ENCODE results near the gene SH3TC1.

SH3TC1 gene

DNA sequence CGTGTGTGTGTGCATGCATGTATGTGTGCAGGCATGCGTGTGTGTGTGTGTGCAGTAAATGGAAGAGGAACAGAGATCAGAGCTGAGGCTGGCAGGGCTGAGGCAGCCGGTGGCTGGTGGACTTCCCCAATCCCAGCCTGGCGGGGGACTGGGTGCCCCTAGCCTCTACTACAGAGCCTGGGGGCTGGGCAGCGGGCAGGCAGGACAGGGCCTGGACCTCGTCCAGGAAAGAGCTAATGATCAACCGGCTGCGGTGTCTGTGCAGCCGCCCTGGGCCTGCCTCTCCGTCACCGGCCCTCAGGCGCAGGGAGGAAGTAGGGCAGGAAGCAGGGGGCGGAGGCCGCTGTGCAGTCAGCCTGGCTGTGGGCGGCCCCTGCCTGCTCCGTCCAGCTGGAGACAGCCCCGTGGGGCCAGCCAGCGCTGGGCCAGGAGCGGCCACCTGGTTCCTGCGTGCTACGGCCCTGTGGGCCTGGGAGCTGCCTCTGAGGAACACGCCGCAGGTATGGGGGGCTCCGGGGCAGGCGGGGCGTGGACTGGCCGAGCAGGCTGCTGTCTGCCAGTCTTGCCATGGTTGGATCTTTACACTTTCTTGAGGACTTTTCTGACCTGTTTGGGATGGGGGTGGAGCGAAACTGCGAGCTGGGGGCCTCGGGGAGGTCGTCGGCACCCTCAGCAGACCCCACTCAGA is at the start of gene SH3TC1:
Gene SH3TC1, plus strand, starts transcription at position 385 of the 688 bp plus-strand sequence. CDS start 5,905 bp downstream, outside the sequence.
- no peak within 1 kb of the TSS for H3K9ac ChIP-seq (ENCODE audit: low read depth, low read length)
- no peak within 1 kb of the TSS for H3K27ac ChIP-seq (ENCODE audit: low read length)

DNA sequence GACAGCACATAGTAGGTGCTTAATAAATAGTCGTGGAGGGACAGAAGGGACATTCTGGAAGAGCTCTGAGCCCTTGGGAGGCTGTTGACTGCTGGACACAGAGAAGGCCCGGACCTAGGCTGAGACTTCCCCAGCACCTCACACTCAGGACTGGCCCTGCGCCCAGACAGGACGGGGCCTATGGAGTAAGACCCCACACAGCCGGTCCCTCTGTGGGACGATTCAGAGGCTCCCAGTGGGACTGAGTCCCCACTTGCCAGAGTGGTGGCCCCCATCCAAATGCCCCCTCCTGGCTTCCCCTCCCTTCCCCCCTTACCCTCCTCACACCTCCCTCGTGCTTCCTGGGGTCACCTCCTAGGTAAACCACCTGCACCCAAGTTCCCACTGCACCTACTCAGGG is 49.4 kb upstream of the SH3TC1 start:
- Histone ChIP-seq H3K9me3 (ENCODE audit: insufficient read depth, low read depth, low read length) (no peaks in the 10 kb centered on the region), H3K27ac (ENCODE audit: low read length) (no peak overlapping the region), H3K27me3 (ENCODE audit: insufficient read depth, low read length) (no peaks in the 10 kb centered on the region), H3K9ac (ENCODE audit: low read depth, low read length) (no peak overlapping the region), H3K4me3 (ENCODE audit: low read length) (no peak overlapping the region), H3K4me1 (ENCODE audit: insufficient read depth, low read length) (peaks cover 9% of the 10 kb centered on the region; the same call in 1 of the 2 replicates), H3K36me3 (ENCODE audit: insufficient read depth, low read depth, low read length) (no peaks in the 10 kb centered on the region)

More for the DNA sequence above, at the start of gene SH3TC1:
- no peaks in the 10 kb centered on the region for H3K27me3 ChIP-seq (ENCODE audit: insufficient read depth, low read length)
- H3K9me3 ChIP-seq (ENCODE audit: insufficient read depth, low read depth, low read length) = no peaks in the 10 kb centered on the region
- no peaks in the 10 kb centered on the region for H3K36me3 ChIP-seq (ENCODE audit: insufficient read depth, low read depth, low read length)
- no peaks in the 10 kb centered on the region for H3K4me1 ChIP-seq (ENCODE audit: insufficient read depth, low read length)
- H3K4me3 ChIP-seq (ENCODE audit: low read length) = no peak within 1 kb of the TSS

DNA sequence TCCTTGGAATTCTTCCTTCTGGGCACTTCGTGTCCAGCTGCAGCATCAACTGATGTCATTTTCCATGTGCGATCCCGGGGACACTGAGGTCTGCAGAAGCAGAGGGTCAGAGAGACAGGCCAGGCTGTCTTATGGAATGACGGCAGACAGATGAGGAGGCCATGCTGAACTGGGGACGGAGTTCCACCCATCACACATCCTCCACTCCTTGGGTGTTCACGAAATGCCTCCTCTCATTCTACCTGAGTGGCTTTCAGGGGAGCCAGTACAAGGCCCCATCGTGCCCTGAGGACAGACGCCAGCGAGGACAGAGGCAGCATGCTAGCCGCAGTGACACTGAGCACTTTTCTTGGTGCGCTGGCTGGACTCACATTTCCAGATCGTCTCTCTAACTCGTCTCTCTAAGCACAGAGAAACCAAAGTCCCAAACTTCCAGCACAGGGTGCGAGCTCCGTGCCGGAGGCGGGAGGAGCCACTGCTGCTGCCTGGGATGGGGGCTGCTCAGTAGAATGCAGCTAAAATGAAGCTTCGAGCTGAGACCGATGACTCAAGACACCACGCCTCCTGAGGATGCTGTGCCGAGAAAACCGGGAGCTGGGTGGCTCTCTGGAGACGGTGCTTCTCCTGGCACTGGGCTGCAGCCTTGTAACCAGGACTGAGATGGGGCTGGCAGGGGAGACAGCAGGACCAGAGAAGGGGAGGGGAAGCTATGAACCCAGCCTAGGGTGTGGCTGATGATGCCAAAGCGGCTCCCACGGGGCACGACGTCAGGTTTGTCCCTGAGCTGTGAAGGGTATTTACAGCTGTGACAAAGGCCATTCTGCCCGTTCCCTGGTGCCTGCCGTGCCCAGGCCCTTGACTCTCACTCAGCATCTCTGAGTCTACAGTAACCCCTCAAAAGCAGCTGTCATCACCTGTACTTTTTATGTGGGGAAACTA is 48.7 kb upstream of the SH3TC1 start:
- Histone ChIP-seq H3K9ac (ENCODE audit: low read depth, low read length) (no peak overlapping the region), H3K27me3 (ENCODE audit: insufficient read depth, low read length) (peaks cover 3% of the 10 kb centered on the region; the same call in 1 of the 2 replicates)

DNA sequence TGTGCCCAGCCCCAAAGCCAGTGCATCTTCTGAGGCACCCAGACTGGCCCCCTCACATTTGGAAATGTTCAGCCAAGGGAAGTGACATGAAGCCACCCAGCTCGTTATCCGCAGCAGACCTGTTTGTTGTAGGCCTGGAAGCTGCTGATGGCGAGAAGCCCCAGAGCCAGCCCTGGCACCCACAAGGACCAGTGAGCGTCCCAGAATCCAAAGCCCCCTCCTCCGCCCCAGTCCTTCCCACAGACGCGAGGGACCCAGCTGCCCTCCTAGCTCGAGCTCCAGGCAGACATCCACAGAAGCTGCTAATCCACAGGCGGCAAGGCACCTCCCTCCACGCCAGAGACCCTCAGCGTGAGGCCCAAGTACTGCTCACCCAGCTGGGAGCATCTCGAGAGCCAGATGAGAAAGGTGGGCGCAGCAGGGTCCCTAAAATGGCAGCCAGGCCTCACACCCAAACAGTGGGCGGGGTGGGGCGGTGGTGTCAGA is 47.9 kb upstream of the SH3TC1 start:
- no peak overlapping the region for H3K4me3 ChIP-seq (ENCODE audit: low read length)
- no peaks in the 10 kb centered on the region for H3K9me3 ChIP-seq (ENCODE audit: insufficient read depth, low read depth, low read length)
- H3K36me3 ChIP-seq (ENCODE audit: insufficient read depth, low read depth, low read length) = no peaks in the 10 kb centered on the region
- H3K4me1 ChIP-seq (ENCODE audit: insufficient read depth, low read length) = peaks cover 7% of the 10 kb centered on the region; the same call in 1 of the 2 replicates
- peaks cover 5% of the 10 kb centered on the region; the same call in 1 of the 2 replicates for H3K27me3 ChIP-seq (ENCODE audit: insufficient read depth, low read length)
- H3K9ac ChIP-seq (ENCODE audit: low read depth, low read length) = no peak overlapping the region
- H3K27ac ChIP-seq (ENCODE audit: low read length) = no peak overlapping the region

More for the DNA sequence above, 48.7 kb upstream of the SH3TC1 start:
- Histone ChIP-seq H3K4me3 (ENCODE audit: low read length) (no peak overlapping the region), H3K4me1 (ENCODE audit: insufficient read depth, low read length) (peaks cover 7% of the 10 kb centered on the region; the same call in 1 of the 2 replicates), H3K9me3 (ENCODE audit: insufficient read depth, low read depth, low read length) (no peaks in the 10 kb centered on the region), H3K27ac (ENCODE audit: low read length) (no peak overlapping the region), H3K36me3 (ENCODE audit: insufficient read depth, low read depth, low read length) (no peaks in the 10 kb centered on the region)

DNA sequence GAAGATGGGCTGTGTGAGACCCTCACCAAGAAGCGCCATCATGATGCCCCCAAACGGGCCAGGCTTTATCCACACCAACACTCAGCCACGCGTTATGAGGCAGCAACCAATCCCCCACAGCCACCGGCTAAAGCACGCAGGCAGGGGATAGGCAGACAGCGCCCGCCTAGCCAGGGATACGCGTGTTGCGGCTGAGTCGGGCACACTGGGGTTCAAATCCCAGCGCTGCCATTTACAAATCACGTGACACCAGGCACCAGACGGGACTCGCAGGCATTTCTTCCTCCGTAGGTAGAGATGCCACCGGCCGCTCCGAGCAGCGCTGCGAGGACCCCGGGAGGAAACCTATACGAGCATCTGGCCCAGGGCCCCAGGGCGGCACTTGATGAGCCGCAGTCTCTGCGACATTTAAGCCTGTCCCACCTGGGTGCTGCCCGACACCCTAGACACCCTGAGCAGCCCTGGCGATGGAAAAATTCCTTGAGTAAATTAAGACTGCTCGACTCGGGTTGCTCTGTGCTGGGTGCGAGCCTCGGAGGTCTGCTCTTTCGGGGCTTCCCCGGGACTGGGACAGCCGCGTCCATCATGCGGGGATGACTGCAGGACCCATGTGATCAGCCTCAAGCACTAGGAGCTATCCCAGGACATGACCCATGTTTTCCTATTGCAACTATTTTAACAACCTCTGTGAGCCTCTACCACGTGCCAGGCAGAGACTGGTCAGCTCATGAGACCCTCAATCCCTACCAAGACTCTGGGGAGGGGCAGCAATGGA is 46.8 kb upstream of the SH3TC1 start:
- Histone ChIP-seq H3K4me1 (ENCODE audit: insufficient read depth, low read length) (peaks cover 4% of the 10 kb centered on the region; the same call in 1 of the 2 replicates), H3K27me3 (ENCODE audit: insufficient read depth, low read length) (peaks cover 16% of the 10 kb centered on the region), H3K9ac (ENCODE audit: low read depth, low read length) (no peak overlapping the region), H3K4me3 (ENCODE audit: low read length) (no peak overlapping the region), H3K27ac (ENCODE audit: low read length) (no peak overlapping the region), H3K9me3 (ENCODE audit: insufficient read depth, low read depth, low read length) (no peaks in the 10 kb centered on the region), H3K36me3 (ENCODE audit: insufficient read depth, low read depth, low read length) (no peaks in the 10 kb centered on the region)

DNA sequence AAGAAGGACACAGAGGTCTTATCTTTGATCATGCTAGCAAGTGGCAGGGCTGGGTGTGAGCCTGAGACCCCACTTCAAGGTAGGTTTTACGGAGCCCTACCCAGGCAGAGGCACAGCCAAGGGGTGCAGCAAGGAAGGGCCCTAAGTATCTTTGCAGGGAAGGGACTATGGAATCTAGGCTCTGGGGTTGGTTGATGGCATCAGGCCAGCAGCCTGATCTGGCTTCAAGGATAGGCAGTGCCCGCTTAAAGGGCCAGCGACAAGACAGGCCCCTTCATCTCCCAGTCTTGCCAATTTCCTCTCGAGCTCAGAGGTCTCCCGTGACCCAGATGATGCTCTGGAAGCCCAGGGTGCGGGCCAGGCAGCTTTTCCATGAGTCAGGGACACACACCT is 46.2 kb upstream of the SH3TC1 start:
- H3K27me3 ChIP-seq (ENCODE audit: insufficient read depth, low read length) = peaks cover 22% of the 10 kb centered on the region
- H3K9ac ChIP-seq (ENCODE audit: low read depth, low read length) = no peak overlapping the region
- no peaks in the 10 kb centered on the region for H3K4me1 ChIP-seq (ENCODE audit: insufficient read depth, low read length)
- no peak overlapping the region for H3K4me3 ChIP-seq (ENCODE audit: low read length)
- no peaks in the 10 kb centered on the region for H3K9me3 ChIP-seq (ENCODE audit: insufficient read depth, low read depth, low read length)
- no peak overlapping the region for H3K27ac ChIP-seq (ENCODE audit: low read length)
- H3K36me3 ChIP-seq (ENCODE audit: insufficient read depth, low read depth, low read length) = no peaks in the 10 kb centered on the region

DNA sequence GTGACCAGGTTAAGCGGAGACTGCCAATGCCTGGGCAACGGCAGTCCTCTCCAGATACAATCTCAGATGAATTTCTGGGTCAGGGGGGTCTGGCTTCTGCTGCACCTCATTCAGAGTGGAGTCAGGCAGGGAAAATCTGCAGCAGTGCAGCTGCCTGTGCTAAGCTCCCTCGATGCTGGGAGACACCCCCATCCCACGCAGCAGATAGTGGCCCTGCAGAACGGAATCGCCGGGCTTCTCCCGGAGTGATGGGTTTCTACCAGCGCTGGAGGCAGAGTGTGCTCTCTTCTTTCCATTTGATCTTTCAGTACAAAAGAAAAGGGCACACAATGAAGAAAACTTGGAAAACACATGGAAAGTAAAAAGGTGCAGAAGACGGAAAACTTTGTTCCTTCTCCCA is 45.6 kb upstream of the SH3TC1 start:
- Histone ChIP-seq H3K4me3 (ENCODE audit: low read length) (no peak overlapping the region), H3K9ac (ENCODE audit: low read depth, low read length) (no peak overlapping the region), H3K27ac (ENCODE audit: low read length) (no peak overlapping the region), H3K4me1 (ENCODE audit: insufficient read depth, low read length) (no peaks in the 10 kb centered on the region), H3K9me3 (ENCODE audit: insufficient read depth, low read depth, low read length) (no peaks in the 10 kb centered on the region), H3K36me3 (ENCODE audit: insufficient read depth, low read depth, low read length) (no peaks in the 10 kb centered on the region), H3K27me3 (ENCODE audit: insufficient read depth, low read length) (peaks cover 28% of the 10 kb centered on the region)

DNA sequence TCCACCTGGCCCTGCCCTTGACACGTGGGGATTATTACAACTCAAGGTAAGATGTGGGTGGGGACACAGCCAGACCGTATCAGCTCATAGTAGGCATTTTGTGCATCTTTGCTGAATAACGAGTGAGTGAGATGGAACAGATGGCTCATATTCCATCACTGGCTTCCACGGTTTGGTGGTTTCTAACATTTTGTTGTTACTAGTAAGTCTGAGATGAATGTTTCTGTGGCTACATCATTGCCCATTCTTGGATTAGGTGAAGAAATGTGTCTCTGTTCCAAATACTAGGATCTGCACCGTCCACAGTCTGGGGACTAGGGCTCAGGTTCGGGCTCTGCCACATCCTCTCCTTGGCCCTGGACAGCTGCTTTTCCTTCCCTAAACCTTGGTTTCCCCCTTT is 44.0 kb upstream of the SH3TC1 start:
- H3K4me3 ChIP-seq (ENCODE audit: low read length) = no peak overlapping the region
- H3K4me1 ChIP-seq (ENCODE audit: insufficient read depth, low read length) = peaks cover 3% of the 10 kb centered on the region; the same call in 1 of the 2 replicates
- no peaks in the 10 kb centered on the region for H3K36me3 ChIP-seq (ENCODE audit: insufficient read depth, low read depth, low read length)
- H3K27ac ChIP-seq (ENCODE audit: low read length) = no peak overlapping the region
- peaks cover 38% of the 10 kb centered on the region for H3K27me3 ChIP-seq (ENCODE audit: insufficient read depth, low read length)
- no peak overlapping the region for H3K9ac ChIP-seq (ENCODE audit: low read depth, low read length)
- H3K9me3 ChIP-seq (ENCODE audit: insufficient read depth, low read depth, low read length) = no peaks in the 10 kb centered on the region

DNA sequence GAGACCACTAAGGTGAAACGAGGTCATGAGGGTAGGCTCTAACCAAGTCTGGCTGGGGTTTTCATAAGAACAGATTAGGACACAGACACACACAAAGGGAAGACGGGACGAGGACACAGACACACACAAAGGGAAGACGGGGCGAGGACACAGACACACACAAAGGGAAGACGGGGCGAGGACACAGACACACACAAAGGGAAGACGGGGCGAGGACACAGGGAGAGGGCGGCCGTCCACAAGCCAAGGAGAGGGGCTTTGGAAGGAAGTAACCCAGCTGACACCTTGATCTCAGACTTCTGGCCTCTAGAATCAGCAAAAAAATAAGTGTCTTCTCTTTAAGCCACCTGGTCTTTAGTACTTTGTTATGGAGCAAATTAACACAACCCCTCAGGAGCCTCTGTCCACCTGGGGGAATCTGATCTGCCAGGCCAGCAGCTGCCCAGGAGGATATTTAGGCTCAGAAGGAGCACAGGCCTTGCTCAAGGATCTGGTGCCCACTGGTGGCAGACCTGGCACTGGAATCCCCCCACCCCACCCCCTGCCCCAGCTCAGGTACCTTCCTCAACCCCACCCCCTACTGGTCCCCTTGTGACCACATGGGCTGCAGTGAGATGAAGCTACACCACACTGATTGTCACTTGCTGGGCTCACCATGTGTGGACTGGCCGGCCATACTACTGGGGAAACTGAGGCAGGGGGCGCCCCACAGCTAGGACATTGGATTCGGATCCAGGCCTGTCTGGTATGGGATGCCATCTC is 43.2 kb upstream of the SH3TC1 start:
- H3K4me1 ChIP-seq (ENCODE audit: insufficient read depth, low read length) = peaks cover 3% of the 10 kb centered on the region; the same call in 1 of the 2 replicates
- no peak overlapping the region for H3K27ac ChIP-seq (ENCODE audit: low read length)
- H3K36me3 ChIP-seq (ENCODE audit: insufficient read depth, low read depth, low read length) = no peaks in the 10 kb centered on the region
- H3K9me3 ChIP-seq (ENCODE audit: insufficient read depth, low read depth, low read length) = no peaks in the 10 kb centered on the region
- H3K4me3 ChIP-seq (ENCODE audit: low read length) = no peak overlapping the region
- no peak overlapping the region for H3K9ac ChIP-seq (ENCODE audit: low read depth, low read length)
- peaks cover 46% of the 10 kb centered on the region for H3K27me3 ChIP-seq (ENCODE audit: insufficient read depth, low read length)

DNA sequence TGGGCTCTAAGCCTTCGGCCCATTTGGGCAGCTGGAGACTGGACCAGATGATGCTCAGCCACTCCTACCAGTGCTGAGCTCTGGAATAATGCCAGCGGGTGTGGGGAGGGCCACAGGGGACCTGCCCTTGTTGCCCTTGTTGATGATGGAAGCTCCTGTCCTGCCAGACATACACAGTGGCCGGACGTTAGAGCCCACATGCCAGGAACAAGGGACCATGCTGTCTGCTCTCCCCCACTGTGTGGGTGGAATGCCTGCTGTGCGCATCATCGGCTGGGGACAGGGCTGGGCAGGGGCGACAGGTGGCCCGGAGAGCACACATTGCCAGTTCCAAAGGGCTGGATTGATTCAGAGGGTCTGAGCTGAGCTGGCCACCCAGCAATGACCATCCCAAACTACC is 42.5 kb upstream of the SH3TC1 start:
- Histone ChIP-seq H3K9ac (ENCODE audit: low read depth, low read length) (no peak overlapping the region), H3K9me3 (ENCODE audit: insufficient read depth, low read depth, low read length) (no peaks in the 10 kb centered on the region), H3K27me3 (ENCODE audit: insufficient read depth, low read length) (peaks cover 53% of the 10 kb centered on the region)

More for the DNA sequence above, 42.5 kb upstream of the SH3TC1 start:
- no peaks in the 10 kb centered on the region for H3K36me3 ChIP-seq (ENCODE audit: insufficient read depth, low read depth, low read length)
- H3K4me1 ChIP-seq (ENCODE audit: insufficient read depth, low read length) = peaks cover 3% of the 10 kb centered on the region; the same call in 1 of the 2 replicates
- no peak overlapping the region for H3K4me3 ChIP-seq (ENCODE audit: low read length)
- H3K27ac ChIP-seq (ENCODE audit: low read length) = no peak overlapping the region

Measured in iPS-20b (cell line).